ENCODE measurements around the gene SNX9. TPM values are rescaled to one million over a fixed set of nuclear protein-coding genes. Genes with fewer than 3 reads are reported as not detected.

The SNX9 gene
- total and polyA plus RNA-seq, 10 of the 15 experiments (the other 5 are each of a cell fraction or from before 2014, with no cell fraction given): 0.03 to 2.0 (median 0.37) TPM

- H3K9me3 ChIP-seq (replicated peaks; ENCODE audit: control insufficient read depth, insufficient read depth, low read length): no peaks in the 10 kb centered on the region
- RAD21 ChIA-PET (ENCODE audit: unreplicated experiment): interaction anchor here (1.0 kb wide), 1 partner anchor 27 kb away, joined by 3 read pairs; no protein-coding TSS in a partner anchor
- DNase-seq (ENCODE audit: low read depth, low spot score): no peak
- intact Hi-C loops (cut with micrococcal nuclease; ENCODE audit: unreplicated experiment): no loop called here
- H3K4me3 ChIP-seq: no peak overlapping the region
- POLR2A ChIA-PET: no interaction called here
- SMC1A ChIA-PET (ENCODE audit: uncharacterized antibody, unreplicated experiment): interaction anchor here (1.1 to 1.3 kb wide), 4 partner anchors 11 to 126 kb away, joined by 3 to 6 read pairs (median 4); no protein-coding TSS in a partner anchor
- no peak overlapping the region for H3K27ac ChIP-seq (ENCODE audit: control insufficient read depth, insufficient read depth)
- CTCF ChIA-PET: interaction anchor here (0.6 to 1.4 kb wide), 2 partner anchors 15 to 572 kb away, joined by 3 to 5 read pairs; no protein-coding TSS in a partner anchor
- H3K9ac ChIP-seq (ENCODE audit: control insufficient read depth, insufficient read depth, low read length): no peak overlapping the region
- H3K79me2 ChIP-seq (ENCODE audit: control insufficient read depth, insufficient read depth, low read length): no peaks in the 10 kb centered on the region
- H4K20me1 ChIP-seq (ENCODE audit: control insufficient read depth, insufficient read depth): no peaks in the 10 kb centered on the region
- H3K27me3 ChIP-seq (replicated peaks in 1 of 2; ENCODE audit: control insufficient read depth in 2 of 2, insufficient read depth in 2 of 2, low read length in 1 of 2): peaks cover 0 to 2% of the 10 kb centered on the region in 2 experiments; a peak in 1 of 4 replicates
- peaks cover 7% of the 10 kb centered on the region; the same call in 1 of the 2 replicates for H3K4me1 ChIP-seq (ENCODE audit: control insufficient read depth, insufficient read depth, low read length)
- no peak for FAIRE-seq
- H2AFZ ChIP-seq (ENCODE audit: control insufficient read depth, low read depth, low read length): no peak overlapping the region
- no TSS peak for BruUV-seq (replicated peaks)
- in situ Hi-C loops (cut with MboI): no loop called here
- no peak for TF ChIP-seq SKIL (IDR thresholded peaks at IDR 0.05; ENCODE audit: low read depth, poor library complexity, severe bottlenecking)
- no peak for TF ChIP-seq NR2C1 (IDR thresholded peaks at IDR 0.05)
- TF ChIP-seq CREM (IDR thresholded peaks at IDR 0.05; ENCODE audit: low read depth): no peak
- no peak for TF ChIP-seq ZBTB11 (CRISPR knock-in tag; IDR thresholded peaks at IDR 0.05)
- TF ChIP-seq ZBED1 (IDR thresholded peaks at IDR 0.05; ENCODE audit: borderline replicate concordance): no peak
- no peak for TF ChIP-seq NR2F1 (conservative IDR thresholded peaks at IDR 0.05)
- no peak overlapping the region for H3K4me2 ChIP-seq (ENCODE audit: control insufficient read depth, insufficient read depth)
- 94% methylated on average over 3 of the region's 3 CpGs for WGBS (ENCODE audit: insufficient coverage, insufficient replicate concordance, low lambda C conversion rate, missing lambda C conversion rate)
- no peak for ATAC-seq
- no peaks in the 10 kb centered on the region for H3K36me3 ChIP-seq (ENCODE audit: control insufficient read depth in 2 of 2, insufficient read depth in 2 of 2, low read length in 1 of 2)
Measured at GRCh38 chr6:157881342-157881741, 58.3 kb downstream of the SNX9 start.
